Stimulated activated CD4-positive, alpha-beta T cell treated with anti-CD3 and anti-CD28 coated beads, Interleukin-2, amount 100 ng/mL, for 4 hours (primary cell): ENCODE measurements around the gene OR8H2.
"Not testable (repeated sequence)": the region's sequence is repeated elsewhere in the genome, so short reads cannot be mapped to it uniquely, and the experiment has no call there.

ENCODE experiments used
- DNase-seq: peaks from one replicate; pipeline ENCODE4 v3.0.0-alpha.2; 2020; ENCODE audit warnings: low read depth

Gene OR8H2, protein sequence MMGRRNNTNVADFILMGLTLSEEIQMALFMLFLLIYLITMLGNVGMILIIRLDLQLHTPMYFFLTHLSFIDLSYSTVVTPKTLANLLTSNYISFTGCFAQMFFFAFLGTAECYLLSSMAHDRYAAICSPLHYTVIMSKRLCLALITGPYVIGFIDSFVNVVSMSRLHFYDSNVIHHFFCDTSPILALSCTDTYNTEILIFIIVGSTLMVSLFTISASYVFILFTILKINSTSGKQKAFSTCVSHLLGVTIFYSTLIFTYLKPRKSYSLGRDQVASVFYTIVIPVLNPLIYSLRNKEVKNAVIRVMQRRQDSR

DNA sequence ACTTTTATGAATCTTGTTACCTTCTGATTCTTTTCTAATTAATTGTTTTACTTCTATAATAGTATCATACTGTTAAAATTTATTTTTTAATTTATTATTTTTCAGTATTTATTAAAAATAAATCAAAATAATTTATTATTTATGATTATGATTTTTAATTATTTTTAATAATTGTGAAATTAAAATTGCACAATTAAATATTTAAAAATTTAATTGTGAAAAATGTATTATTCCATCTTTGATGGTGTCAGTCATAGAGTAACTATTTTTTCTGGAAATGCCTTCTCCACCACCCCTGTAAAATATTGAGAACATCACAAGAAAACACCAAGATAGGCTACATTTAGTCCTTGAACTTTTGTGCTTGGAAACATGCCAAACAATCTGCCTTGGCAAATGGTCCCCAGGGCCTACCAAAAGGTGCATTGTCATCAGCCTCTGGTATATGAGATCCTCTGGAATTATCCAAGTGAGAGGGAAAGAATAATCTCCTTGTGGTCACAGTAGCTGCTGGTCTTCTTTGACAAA is at the start of gene OR8H2:
Gene OR8H2 (plus strand): TSS at position 478 of the 528 bp plus-strand sequence. CDS start 1,356 bp downstream, outside the sequence.
- DNase-seq = no peak

DNA sequence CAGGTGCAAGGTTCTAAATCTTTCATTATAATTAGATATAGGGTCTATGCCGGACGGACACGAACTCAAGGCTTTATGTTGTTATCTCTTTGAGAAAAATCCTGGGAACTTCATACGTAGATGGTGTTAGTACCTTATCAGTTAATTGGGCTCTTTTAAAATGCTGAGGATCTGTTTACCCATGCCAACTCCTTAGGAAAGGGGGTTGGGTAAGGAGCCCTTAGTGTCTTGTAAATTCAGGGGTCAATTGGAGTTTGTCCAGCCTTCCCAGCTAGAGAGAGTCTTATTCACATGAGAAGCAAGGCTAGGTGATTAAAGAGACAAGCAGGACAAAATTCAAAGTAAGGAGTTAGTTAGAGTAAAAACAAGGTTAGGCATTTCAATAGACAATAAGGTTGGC is 47.1 kb upstream of the OR8H2 start:
- not testable (repeated sequence) for DNase-seq

DNA sequence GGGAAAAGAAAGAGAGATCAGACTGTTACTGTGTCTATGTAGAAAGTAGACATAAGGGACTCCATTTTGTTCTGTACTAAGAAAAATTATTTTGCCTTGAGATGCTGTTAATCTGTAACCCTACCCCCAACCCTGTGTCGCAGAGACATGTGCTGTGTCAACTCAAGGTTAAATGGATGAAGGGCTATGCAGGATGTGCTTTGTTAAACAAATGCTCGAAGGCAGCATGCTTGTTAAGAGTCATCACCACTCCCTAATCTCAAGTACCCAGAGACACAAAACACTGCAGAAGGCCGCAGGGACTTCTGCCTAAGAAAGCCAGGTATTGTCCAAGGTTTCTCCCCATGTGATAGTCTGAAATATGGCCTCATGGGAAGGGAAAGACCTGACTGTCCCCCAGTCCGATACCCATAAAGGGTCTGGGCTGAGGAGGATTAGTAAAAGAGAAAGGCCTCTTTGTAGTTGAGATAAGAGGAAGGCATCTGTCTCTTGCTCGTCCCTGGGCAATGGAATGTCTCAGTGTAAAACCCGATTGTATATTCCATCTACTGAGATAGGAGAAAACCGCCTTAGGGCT is 45.7 kb upstream of the OR8H2 start:
- not testable (repeated sequence) for DNase-seq

DNA sequence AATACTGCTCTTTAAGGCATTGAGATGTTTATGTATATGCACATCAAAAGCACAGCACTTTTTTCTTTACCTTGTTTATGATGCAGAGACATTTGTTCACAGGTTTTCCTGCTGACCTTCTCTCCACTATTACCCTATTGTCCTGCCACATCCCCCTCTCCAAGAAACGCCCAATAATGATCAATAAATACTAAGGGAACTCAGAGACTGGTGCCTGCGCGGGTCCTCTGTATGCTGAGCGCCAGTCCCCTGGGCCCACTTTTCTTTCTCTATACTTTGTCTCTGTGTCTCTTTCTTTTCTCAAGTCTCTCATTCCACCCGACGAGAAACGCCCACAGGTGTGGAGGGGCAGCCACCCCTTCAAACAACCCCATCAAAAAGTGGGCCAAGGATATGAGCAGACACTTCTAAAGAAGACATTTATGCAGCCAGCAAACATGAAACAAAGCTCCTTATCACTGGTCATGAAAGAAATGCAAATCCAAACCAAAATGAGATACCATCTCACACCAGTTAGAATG is 45.2 kb upstream of the OR8H2 start:
- DNase-seq = not testable (repeated sequence)

DNA sequence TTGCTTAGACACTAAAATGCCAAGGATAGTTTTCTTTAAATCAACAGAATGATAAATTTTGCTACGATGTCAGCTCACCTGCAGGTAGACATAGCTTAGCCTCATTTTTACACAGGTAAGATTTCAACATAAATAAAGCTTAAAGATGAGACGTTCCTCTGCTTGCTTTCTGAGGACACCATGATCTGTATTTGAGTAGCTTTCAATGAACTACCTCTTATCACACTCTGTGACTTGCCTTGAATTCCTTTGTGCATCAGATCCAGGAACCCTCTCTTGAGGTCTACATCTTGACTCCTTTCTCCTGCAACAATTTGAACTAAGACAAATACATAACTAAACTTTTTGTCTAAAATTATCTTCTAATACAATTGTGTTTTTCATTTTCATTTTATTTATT is 36.5 kb upstream of the OR8H2 start:
- no peak for DNase-seq

DNA sequence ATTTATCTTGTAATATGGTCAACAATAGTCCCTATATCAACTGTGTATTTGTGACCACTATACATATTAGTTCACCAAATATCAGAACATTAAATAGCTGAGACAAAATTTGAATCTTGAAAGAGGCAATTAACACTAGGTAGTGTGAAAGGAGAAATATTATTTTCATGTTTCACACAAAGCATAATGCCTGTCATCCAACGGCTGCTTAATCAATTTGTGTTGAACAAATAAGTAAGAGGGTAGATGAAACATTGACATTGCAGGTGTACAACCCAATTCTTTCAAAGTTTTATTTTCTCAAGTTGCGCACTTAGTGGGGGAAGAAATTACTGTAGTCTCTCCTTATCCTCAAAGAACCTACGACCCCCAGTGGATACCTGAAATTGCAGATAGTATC is 13.8 kb upstream of the OR8H2 start:
- DNase-seq = no peak

GRCh38 chr11:56093008-56093407 is 10.5 kb upstream of the OR8H2 start, which contains the start of gene OR8I2:
TSS of gene OR8I2 (plus strand) at chr11:56093308. CDS start at chr11:56093308, 0 bp downstream.
- DNase-seq = no peak

- no peak for DNase-seq
These were observed 18.6 kb downstream of the OR8H2 start, which contains the start of gene OR8H3 for GRCh38 chr11:56122073-56122472. TSS of gene OR8H3 (plus strand) at chr11:56122373. CDS start at chr11:56122373, 0 bp downstream.

GRCh38 chr11:56140151-56140661 is 36.7 kb downstream of the OR8H2 start, which contains the start of gene OR8J3:
TSS of gene OR8J3 (minus strand) at chr11:56140201. CDS start at chr11:56137718, 2,483 bp downstream.
- no peak for DNase-seq

DNA sequence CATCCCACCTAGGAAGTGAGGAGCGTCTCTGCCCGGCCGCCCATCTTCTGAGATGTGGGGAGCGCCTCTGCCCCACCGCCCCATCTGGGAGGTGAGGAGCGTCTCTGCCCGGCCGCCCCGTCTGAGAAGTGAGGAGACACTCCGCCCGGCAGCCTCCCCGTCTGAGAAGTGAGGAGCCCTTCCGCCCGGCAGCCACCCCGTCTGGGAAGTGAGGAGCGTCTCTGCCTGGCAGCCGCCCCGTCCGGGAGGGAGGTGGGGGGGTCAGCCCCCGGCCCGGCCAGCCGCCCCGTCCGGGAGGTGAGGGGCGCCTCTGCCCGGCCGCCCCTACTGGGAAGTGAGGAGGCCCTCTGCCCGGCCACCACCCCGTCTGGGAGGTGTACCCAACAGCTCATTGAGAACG is 40.2 kb downstream of the OR8H2 start:
- DNase-seq = not testable (repeated sequence)

DNA sequence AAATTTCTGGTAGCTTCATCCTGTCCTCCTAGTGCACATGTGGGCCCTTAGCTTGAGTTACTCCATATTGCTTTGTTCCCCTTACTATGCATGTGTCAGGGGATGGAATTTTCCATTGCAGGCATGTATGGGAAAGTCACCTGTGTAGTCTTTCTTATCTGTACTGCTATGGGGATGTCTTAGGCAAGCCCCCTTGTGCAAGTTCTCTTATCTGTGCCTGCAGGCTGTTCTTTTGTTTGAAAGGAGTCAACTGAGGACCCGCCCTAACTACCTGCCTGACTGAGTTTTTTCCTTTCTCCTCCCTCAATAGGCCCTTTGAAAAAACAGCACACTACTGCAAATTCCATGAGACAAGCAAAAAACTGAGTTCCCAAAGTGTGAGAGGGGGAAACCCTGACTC is 47.9 kb downstream of the OR8H2 start:
- DNase-seq = no peak

GRCh38 chr11:56152333-56152732 is 48.8 kb downstream of the OR8H2 start:
- DNase-seq = no peak
